GM18873 (cell line): Measurements from ENCODE around the gene TMEM30B.

Experiments
- ATAC-seq: cut with Tn5 transposase; IDR thresholded peaks from one replicate; pipeline ENCODE4 v1.9.1; 2021; ENCODE audit warnings: mild to moderate bottlenecking, moderate library complexity, moderate number of reproducible peaks; ENCODE audit not compliant: unreplicated experiment, low FRiP score

The TMEM30B gene

GRCh38 chr14:61300209-61300608 is 19.1 kb upstream of the TMEM30B start:
- no peak for ATAC-seq

GRCh38 chr14:61298824-61299223 is 17.7 kb upstream of the TMEM30B start:
- ATAC-seq, result no peak

- no peak for ATAC-seq
Observed at GRCh38 chr14:61297581-61297980, 16.4 kb upstream of the TMEM30B start.

GRCh38 chr14:61296719-61297502 is 15.8 kb upstream of the TMEM30B start:
- ATAC-seq, result no peak

GRCh38 chr14:61296151-61296550 is 15.0 kb upstream of the TMEM30B start:
- ATAC-seq, result no peak

- ATAC-seq, result no peak
Observed at GRCh38 chr14:61290701-61291100, 9.6 kb upstream of the TMEM30B start.

- ATAC-seq, result no peak
Observed at GRCh38 chr14:61288720-61289119, 7.6 kb upstream of the TMEM30B start.

- ATAC-seq, result no peak
Observed at GRCh38 chr14:61288228-61288627, 7.1 kb upstream of the TMEM30B start.

- ATAC-seq, result no peak
Observed at GRCh38 chr14:61287196-61287595, 6.1 kb upstream of the TMEM30B start.

GRCh38 chr14:61285364-61285763 is 4.2 kb upstream of the TMEM30B start:
- no peak for ATAC-seq

GRCh38 chr14:61284001-61284400 is 2.9 kb upstream of the TMEM30B start:
- no peak for ATAC-seq

GRCh38 chr14:61282746-61283145 is 1.6 kb upstream of the TMEM30B start:
- ATAC-seq, result no peak

- ATAC-seq, result no peak
Observed at GRCh38 chr14:61281948-61282275, 774 bp upstream of the TMEM30B start.

GRCh38 chr14:61280526-61281185 is 482 bp downstream of the TMEM30B start:
- no peak for ATAC-seq

- no peak for ATAC-seq
Observed at GRCh38 chr14:61280092-61280525, 1.0 kb downstream of the TMEM30B start.

- no peak for ATAC-seq
Observed at GRCh38 chr14:61279082-61279481, 2.1 kb downstream of the TMEM30B start.

GRCh38 chr14:61277784-61278183 is 3.4 kb downstream of the TMEM30B start:
- no peak for ATAC-seq

- ATAC-seq, result no peak
Observed at GRCh38 chr14:61277232-61277631, 3.9 kb downstream of the TMEM30B start.

GRCh38 chr14:61271552-61271951 is 9.6 kb downstream of the TMEM30B start:
- ATAC-seq, result no peak

- no peak for ATAC-seq
Observed at GRCh38 chr14:61270714-61271113, 10.4 kb downstream of the TMEM30B start.

GRCh38 chr14:61269321-61270083 is 11.6 kb downstream of the TMEM30B start:
- peak; percentile 59 for ATAC-seq
